ENCODE data around the gene TLCD3A.

DNA sequence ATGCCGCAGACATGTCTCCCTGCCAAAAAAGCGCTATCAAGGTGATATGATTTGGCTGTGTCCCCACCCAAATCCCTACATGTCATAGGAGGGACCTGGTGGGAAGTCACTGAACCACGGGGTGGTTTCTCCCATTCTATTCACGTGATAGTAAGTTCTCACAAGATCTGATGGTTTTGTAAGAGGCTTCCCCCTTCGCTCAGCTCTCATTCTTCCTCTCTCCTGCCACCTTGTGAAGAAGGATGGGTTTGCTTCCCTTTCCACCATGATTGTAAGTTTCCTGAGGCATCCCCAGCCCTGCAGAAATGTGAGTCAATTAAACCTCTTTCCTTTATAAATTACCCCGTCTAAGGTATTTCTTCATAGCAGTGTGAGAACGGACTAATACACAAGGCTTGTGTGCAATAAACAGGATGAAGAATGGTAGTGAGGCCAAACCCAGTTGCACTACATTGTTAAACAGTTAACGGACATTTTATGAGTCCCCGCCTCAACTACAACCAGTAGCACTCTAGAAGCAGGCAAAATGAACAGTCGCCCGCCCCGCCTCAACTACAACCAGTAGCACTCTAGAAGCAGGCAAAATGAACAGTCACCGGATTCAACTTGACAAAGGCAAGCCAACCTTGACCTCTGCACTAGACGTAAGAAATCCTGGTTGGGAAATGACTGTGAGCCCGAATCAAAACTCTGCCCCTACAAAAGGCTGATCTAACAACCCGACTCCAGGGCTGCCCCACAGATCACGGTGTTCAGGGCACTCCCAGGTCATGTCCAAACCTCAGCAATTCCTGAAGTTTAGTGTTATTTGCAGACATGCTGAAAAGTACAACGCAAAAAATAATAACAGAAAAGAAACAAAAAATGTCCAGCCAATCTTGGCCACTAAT, 44.1 kb upstream of the TLCD3A start:
- TF ChIP-seq YY1 (IDR thresholded peaks at IDR 0.05; ENCODE audit: insufficient read depth, insufficient read length) (no peak), ZNF274 (IDR thresholded peaks at IDR 0.05; ENCODE audit: low read depth, low read length) (no peak)

Measured in NT2/D1 (cell line).